Muscle layer of colon (tissue), 2 donors: ENCODE measurements around the gene GCGR.
A peak's percentile ranks its signal among the peaks of the same experiment; 100 is the strongest.

Source experiments
- H3K27ac ChIP-seq: one replicate; pipeline ENCODE4 v1.7.0; 2013; ENCODE audit warnings: low read depth, mild to moderate bottlenecking, low read length, moderate library complexity
- H3K27me3 ChIP-seq, 2 donors: one replicate each; pipeline ENCODE4 v1.7.0; 2013; ENCODE audit warnings: low read length in 2 of 2, mild to moderate bottlenecking in 2 of 2; ENCODE audit not compliant: insufficient read depth in 2 of 2, control insufficient read depth in 1 of 2
- H3K36me3 ChIP-seq: one replicate; pipeline ENCODE4 v1.7.0; 2013; ENCODE audit warnings: mild to moderate bottlenecking, low read length; ENCODE audit not compliant: insufficient read depth
- H3K4me1 ChIP-seq: one replicate; pipeline ENCODE4 v1.7.0; 2013; ENCODE audit warnings: mild to moderate bottlenecking, low read length; ENCODE audit not compliant: insufficient read depth
- H3K4me3 ChIP-seq, 2 donors: one replicate each; pipeline ENCODE4 v1.7.0; 2013; ENCODE audit warnings: low read length in 2 of 2, low read depth in 1 of 2, mild to moderate bottlenecking in 1 of 2, moderate library complexity in 1 of 2
- H3K9ac ChIP-seq: one replicate; pipeline ENCODE4 v1.7.0; 2013; ENCODE audit warnings: low read length
- H3K9me3 ChIP-seq: one replicate; pipeline ENCODE4 v1.7.0; 2013; ENCODE audit warnings: mild to moderate bottlenecking, low read length
- donor health status: abdominal sarcoma.
- donor health status: Adenocarcinoma of cecum.

The GCGR gene

DNA sequence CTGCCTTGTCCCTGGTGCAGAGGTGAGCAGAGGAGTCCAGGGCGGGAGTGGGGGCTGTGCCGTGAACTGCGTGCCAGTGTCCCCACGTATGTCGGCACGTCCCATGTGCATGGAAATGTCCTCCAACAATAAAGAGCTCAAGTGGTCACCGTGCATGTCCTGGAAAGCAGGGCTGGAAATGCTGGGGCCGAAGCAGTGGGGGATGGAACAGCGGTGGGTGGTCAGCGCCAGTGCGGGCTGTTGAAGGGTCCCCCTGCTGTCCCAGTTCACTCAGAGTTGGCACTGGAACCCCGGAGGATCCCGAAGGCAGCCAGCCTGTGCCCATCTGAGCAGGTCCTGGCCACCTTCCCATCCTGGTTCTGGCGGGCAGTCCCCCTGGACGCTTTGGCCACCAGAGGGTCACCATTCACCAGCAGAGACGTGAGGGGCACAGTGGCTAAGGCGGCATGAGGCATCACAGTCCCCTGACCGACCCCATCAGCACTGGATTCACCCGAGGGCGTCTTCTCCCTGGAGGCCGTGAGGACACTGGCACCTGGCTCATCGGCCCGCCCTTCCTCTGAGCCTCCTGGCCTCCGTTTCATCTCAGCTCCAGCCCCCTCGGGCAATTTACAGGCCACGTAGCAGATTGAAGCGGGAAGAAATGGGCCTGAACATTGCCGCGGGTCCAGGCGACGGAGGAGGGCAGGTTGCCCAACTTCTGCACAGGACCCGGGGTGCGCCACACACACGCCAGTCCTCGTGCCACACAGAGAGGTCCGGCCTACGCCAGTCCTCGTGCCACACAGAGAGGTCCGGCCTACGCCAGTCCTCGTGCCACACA, 10.1 kb downstream of the GCGR start:
- Histone ChIP-seq H3K27ac (no peak overlapping the region), H3K9ac (no peak overlapping the region), H3K4me1 (no peaks in the 10 kb centered on the region), H3K4me3 (no peak overlapping the region), H3K27me3 (peaks cover 0 to 42% of the 10 kb centered on the region in 2 donors), H3K9me3 (no peaks in the 10 kb centered on the region), H3K36me3 (no peaks in the 10 kb centered on the region)

DNA sequence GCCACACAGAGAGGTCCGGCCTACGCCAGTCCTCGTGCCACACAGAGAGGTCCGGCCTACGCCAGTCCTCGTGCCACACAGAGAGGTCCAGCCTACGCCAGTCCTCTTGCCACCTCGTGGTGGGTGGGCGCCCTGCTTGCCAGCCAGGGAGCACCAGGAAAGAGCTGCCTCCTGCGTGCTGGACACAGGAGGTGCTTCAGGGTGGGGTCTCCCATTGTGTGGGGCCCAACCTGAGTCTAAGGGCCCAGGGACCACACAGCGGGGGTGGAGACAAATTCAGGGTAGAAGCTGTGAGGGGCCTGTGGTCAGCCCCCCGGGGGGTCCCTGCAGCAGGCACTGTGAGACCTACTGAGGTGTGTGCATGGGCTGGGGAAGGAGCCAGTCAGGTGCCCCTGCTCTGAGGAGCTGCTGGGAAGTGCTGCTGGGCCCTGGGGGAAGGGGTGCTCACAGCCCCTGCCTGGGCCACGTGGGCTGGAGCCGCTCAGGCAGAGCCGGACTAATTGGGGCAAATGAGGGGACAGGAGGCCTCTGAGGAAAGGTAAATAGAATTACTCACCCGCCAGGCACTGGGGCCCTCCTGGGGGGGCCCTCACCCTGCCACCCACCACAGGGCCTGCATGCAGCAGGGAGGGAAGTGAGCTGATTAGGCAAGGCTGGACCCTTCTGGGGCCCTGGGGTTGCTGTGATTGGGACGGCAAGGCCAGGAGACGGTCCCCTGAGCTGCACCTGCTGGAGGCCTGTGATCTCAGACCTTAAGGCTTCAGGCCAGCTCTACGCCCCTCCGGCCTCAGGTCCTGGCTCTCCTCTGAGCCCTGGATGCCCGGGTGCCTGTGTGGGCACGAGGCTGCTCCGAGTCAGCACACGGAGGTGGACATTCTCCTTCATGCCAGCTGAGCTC, 11.0 kb downstream of the GCGR start:
- Histone ChIP-seq H3K4me1 (no peaks in the 10 kb centered on the region), H3K36me3 (no peaks in the 10 kb centered on the region), H3K9me3 (no peaks in the 10 kb centered on the region), H3K9ac (no peak overlapping the region), H3K4me3 (no peak overlapping the region), H3K27me3 (peaks cover 0 to 41% of the 10 kb centered on the region in 2 donors), H3K27ac (no peak overlapping the region)

DNA sequence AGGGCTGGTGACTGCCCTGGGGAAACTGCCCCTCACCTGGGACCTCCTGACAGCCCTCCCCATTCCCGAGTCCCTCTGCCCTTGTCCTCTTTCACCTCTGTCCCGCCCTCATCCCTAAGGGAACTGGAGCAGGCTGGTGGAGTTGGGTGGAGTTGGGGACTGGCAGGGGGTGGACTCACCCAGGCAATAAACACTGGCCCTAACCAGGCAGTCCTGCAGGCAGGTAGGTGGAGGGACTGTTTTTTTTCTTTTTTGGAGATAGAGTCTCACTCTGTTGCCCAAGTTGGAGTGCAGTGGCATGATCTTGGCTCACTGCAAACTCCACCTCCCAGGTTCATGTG, 11.7 kb downstream of the GCGR start:
- no peak overlapping the region for H3K9ac ChIP-seq
- no peak overlapping the region for H3K27ac ChIP-seq
- peaks cover 0 to 37% of the 10 kb centered on the region in 2 donors for H3K27me3 ChIP-seq

DNA sequence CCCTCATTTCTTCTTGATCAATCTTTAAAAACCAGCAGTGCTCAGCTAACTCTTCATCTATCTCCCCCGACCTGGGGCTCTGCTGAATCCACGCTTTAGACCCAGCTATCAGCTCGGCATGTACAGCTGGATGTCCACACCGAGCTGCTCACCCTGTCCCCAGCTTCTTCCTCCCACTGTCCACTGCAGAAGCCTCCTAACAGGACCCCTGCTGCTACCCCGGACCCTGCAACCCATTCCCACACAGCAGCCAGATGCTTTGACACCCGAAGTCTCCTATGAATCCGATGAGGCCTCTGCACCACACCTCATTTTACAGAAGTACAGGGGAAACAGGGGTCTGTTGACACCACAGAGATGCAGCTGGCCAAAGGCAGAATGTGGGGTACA, 13.8 kb downstream of the GCGR start:
- Histone ChIP-seq H3K9me3 (no peaks in the 10 kb centered on the region), H3K4me1 (peaks cover 13% of the 10 kb centered on the region), H3K9ac (no peak overlapping the region), H3K27me3 (peaks cover 0 to 19% of the 10 kb centered on the region in 2 donors), H3K4me3 (no peak overlapping the region), H3K27ac (no peak overlapping the region), H3K36me3 (no peaks in the 10 kb centered on the region)

More for the DNA sequence above, 11.7 kb downstream of the GCGR start:
- H3K9me3 ChIP-seq, result no peaks in the 10 kb centered on the region
- H3K4me1 ChIP-seq, result no peaks in the 10 kb centered on the region
- no peaks in the 10 kb centered on the region for H3K36me3 ChIP-seq
- H3K4me3 ChIP-seq, result no peak overlapping the region

DNA sequence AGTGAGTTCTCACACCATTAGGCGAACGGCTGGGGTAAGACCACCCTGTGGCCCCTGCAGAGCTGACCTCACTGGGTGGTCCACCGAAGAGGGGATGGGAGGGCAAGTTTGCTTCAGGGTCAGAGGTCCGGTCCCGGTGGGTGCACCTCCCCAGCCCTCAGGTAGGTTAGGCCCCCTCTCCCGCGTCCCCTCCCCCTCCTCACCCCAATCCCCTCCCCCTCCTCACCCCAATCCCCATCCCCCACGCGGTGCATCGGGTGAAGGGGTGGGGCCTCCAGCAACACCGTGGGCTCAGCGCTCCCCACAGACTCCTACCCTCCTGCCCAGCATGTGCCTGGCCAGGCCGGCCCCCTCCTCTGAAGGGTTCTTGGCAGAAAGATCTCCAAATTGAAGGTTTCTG, 15.8 kb downstream of the GCGR start:
- Histone ChIP-seq H3K27me3 (peaks cover 0 to 13% of the 10 kb centered on the region in 2 donors), H3K27ac (no peak overlapping the region), H3K9ac (no peak overlapping the region), H3K4me3 (no peak overlapping the region), H3K9me3 (no peaks in the 10 kb centered on the region), H3K4me1 (peaks cover 13% of the 10 kb centered on the region), H3K36me3 (no peaks in the 10 kb centered on the region)

DNA sequence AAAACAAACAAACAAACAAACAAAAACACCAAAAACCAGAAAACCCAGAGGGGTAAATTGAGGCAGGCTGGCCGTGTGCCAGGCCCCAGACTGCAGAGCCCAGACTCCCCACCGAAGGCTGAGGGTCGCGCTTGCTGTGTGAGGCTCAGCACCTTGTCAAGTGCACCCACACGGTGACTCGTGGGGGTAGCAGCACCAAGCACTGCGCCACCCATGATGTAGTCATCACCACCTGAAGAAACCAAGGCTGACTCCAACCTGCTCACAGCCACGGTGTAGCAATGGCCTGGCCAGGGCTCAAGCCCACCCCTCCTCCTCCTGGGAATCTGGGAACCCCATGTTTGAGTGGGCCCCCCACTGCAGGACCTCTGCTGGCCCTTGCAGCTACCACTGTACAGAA, 17.2 kb downstream of the GCGR start:
- Histone ChIP-seq H3K4me3 (peak overlapping the region in 1 of 2 donors; percentile 18), H3K9ac (no peak overlapping the region), H3K27ac (no peak overlapping the region)

DNA sequence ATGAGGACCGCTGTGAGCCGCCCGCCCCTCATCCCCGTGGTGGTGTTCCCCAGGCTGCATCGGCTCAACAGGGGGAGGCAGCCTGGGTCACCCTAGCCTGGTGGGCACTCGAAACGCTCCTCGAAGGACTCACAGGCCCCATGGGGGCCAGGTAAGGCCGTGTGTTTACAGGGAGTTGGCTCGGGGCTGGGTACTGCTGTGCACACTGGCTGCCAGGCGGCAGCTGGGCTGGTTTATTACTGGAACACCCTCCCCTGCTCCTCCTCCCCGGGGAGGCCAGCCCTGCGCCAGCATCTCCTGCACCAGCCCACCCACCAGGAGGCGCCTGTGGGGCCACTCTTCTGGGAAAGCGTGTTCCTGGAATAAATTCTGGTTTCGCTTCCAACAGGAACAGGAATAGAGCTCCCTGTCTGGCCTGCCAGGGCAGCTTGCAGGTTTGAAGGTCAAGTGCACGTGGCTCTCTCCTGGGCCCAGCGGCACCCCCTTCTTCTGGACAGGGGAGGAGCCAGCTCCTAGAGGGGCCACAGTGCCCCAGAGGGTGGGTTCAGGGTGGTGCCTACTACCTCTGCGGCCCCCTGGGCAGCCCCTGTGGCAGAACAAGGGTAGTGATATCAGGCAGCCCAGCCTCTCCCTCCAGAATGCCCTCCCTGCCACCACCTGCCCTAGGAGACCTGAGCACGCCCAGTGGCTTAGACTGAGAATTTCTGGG, 17.8 kb downstream of the GCGR start:
- H3K9ac ChIP-seq, result no peak overlapping the region
- peak overlapping the region in 1 of 2 donors; percentile 18 for H3K4me3 ChIP-seq
- H3K27me3 ChIP-seq, result peaks cover 0 to 7% of the 10 kb centered on the region in 2 donors
- no peaks in the 10 kb centered on the region for H3K36me3 ChIP-seq
- H3K27ac ChIP-seq, result peak overlapping the region; percentile 70
- H3K4me1 ChIP-seq, result peaks cover 13% of the 10 kb centered on the region
- no peaks in the 10 kb centered on the region for H3K9me3 ChIP-seq

More for the DNA sequence above, 17.2 kb downstream of the GCGR start:
- H3K36me3 ChIP-seq, result no peaks in the 10 kb centered on the region
- peaks cover 13% of the 10 kb centered on the region for H3K4me1 ChIP-seq
- peaks cover 0 to 7% of the 10 kb centered on the region in 2 donors for H3K27me3 ChIP-seq
- H3K9me3 ChIP-seq, result no peaks in the 10 kb centered on the region

DNA sequence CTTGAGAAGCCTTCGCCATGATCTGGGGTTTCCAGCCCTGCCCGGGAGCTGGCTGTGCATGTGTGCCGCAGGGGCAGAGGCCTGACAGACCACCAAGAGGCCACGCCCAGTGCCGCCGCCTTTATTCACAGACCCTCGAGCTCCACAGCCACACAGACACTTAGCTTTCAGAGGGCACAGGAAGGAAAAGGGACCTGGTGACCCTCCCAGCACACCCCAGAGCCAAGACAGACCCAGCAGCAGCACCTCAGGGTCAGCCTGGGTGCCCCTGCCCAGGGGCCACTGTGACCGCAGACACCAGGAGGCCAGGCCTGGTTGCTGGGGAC, 18.3 kb downstream of the GCGR start:
- Histone ChIP-seq H3K4me3 (no peak overlapping the region), H3K9ac (no peak overlapping the region), H3K9me3 (no peaks in the 10 kb centered on the region), H3K27me3 (peaks cover 0 to 7% of the 10 kb centered on the region in 2 donors), H3K4me1 (peaks cover 13% of the 10 kb centered on the region), H3K36me3 (no peaks in the 10 kb centered on the region), H3K27ac (peak overlapping the region; percentile 70)

DNA sequence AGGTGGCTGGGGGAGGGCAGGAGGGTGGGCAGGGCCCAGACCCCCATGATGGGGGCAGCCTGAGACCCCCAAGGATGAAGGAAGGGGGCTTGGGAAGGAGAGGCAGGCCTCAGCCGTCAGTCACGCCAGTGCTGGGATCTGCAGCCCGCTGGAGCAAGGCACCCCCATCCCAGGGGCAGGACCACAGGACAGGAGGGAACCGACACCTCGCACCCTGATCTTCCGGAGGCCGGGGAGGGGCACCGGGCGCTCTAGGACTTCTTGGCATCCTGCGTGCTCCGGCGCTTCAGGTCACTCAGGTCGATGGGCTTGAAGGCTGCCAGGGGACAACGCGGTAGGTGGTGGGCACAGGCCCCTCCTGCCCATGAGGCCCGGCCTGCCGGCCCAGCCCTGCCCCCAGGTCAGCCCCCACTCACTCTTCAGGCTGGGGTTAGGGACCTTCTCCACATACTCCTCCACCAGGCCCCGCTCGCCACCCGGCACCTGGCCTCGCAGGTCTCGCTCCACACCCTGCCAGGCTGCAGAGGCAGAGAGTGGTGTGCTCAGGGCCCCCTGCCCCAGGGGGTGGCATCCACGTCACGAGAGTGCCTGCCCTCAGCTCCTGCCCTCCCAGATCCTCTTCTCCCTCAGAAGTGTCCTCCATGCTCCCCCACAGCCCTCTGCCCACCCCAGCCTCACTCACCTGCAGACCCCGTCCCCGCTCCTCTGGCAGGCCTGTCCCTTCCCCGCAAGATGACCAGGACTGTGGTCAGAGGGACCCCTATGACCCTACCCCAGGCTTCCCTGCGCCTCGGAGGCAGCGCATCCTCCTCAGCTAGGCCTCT, 19.3 kb downstream of the GCGR start:
- Histone ChIP-seq H3K9ac (no peak overlapping the region), H3K4me1 (peaks cover 13% of the 10 kb centered on the region), H3K4me3 (no peak overlapping the region), H3K27me3 (peaks cover 0 to 7% of the 10 kb centered on the region in 2 donors), H3K27ac (no peak overlapping the region), H3K9me3 (no peaks in the 10 kb centered on the region), H3K36me3 (no peaks in the 10 kb centered on the region)

DNA sequence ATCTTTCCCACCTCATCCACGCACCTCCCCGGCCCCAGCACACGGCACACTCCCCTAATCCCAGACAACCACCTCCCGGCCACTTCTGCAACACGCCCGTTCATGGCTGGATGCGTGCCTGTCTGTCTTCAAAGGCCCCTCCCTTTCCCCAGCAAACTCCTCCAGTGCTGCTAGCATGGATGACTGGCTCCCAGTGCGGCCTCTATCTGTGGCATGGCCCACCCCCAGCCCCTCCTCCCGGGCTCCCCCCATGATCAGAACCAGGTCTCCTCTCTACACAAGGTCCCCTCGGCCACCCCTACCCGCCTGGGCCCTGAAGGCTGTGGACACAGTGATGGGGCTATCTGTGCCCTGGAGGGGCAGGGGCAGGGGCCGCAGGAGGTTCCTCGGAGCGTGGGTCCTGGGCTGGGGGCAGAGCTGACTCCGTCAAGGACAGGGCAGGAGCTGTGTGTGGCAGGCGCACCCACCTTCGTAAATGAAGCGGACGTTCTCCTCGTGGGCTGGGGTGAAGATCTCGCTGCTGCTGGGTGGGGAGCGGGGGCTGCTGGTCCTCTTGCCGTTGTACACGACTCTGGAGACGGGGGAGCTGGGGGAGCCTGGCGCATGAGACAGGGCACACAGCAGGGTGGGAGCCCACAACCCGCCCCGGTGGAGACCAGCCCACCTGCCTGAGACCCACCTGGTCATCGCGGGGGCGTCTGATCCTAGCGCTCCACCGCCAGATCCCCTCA, 20.0 kb downstream of the GCGR start:
- H3K4me3 ChIP-seq, result no peak overlapping the region
- no peaks in the 10 kb centered on the region for H3K9me3 ChIP-seq
- H3K9ac ChIP-seq, result no peak overlapping the region
- H3K27me3 ChIP-seq, result peaks cover 0 to 7% of the 10 kb centered on the region in 2 donors
- H3K27ac ChIP-seq, result no peak overlapping the region
- peaks cover 13% of the 10 kb centered on the region for H3K4me1 ChIP-seq
- H3K36me3 ChIP-seq, result no peaks in the 10 kb centered on the region
